ENCODE data around the gene MSH2.
A peak's percentile ranks its signal among the peaks of the same experiment; 100 is the strongest.

The MSH2 gene

DNA sequence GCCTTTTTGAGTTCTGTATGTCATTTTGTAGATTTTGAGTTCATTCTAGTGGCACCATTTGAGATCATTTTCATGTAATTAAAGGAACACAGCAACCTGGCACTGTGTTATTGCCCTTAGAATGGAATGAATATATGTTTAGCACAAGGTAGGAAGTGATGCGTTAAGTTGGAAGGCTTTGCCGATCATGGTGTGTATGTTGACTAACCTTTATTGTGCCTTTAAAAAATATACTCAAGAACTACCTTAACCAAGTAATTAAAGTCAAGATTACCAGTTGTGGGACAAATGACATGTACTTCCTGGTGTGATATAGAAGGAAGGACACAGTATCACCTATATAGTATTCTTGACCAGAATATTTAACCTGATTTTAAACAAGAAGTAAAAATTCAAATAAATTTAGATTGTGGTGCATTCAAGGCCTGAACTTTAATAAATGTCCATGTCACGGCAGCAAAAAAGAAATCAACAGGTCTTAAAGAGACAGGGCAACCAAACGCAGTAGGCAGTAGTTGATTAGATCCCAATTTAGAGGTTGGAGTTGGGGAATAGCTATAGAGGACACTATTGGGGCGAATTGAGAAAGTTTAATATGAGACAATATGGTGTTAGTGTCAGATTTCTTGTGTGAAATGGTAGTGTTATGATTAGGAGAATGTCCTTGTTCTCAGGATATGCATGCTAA lies 68.6 kb downstream of the MSH2 start:
- TF ChIP-seq, protein P1, sequence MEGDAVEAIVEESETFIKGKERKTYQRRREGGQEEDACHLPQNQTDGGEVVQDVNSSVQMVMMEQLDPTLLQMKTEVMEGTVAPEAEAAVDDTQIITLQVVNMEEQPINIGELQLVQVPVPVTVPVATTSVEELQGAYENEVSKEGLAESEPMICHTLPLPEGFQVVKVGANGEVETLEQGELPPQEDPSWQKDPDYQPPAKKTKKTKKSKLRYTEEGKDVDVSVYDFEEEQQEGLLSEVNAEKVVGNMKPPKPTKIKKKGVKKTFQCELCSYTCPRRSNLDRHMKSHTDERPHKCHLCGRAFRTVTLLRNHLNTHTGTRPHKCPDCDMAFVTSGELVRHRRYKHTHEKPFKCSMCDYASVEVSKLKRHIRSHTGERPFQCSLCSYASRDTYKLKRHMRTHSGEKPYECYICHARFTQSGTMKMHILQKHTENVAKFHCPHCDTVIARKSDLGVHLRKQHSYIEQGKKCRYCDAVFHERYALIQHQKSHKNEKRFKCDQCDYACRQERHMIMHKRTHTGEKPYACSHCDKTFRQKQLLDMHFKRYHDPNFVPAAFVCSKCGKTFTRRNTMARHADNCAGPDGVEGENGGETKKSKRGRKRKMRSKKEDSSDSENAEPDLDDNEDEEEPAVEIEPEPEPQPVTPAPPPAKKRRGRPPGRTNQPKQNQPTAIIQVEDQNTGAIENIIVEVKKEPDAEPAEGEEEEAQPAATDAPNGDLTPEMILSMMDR (IDR thresholded peaks at IDR 0.05; ENCODE audit: low read depth, low read length) = no peak
- DNase-seq (ENCODE audit: low read depth in 2 of 2) = no peak
- H3K4me3 ChIP-seq (replicated peaks in 1 of 2; ENCODE audit: low read depth in 2 of 2, low read length in 2 of 2) = no peak overlapping the region

DNA sequence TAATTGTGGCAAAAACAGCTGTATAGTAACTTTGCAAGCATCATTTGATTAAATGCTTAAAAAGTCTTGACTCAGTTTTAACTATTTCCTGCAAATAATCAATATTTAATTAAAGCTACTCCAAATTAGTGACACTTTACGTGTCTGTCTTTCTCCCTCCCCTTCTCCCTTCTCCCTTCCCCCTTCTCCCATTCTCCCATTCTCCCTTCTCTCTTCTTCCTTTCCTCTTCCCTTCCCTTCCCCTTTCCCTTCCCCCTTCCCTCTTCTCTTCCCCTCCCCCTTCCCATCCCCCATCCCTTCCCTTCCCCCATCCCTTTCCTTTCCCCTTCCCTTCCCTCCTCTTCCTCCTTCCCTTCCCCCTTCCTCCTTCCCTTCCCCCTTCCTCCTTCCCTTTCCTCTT lies 76.9 kb downstream of the MSH2 start:
- TF ChIP-seq, protein P1 (IDR thresholded peaks at IDR 0.05; ENCODE audit: low read depth, low read length) = no peak
- DNase-seq (ENCODE audit: low read depth in 2 of 2) = no peak
- no peak overlapping the region for H3K4me3 ChIP-seq (replicated peaks in 1 of 2; ENCODE audit: low read depth in 2 of 2, low read length in 2 of 2)

DNA sequence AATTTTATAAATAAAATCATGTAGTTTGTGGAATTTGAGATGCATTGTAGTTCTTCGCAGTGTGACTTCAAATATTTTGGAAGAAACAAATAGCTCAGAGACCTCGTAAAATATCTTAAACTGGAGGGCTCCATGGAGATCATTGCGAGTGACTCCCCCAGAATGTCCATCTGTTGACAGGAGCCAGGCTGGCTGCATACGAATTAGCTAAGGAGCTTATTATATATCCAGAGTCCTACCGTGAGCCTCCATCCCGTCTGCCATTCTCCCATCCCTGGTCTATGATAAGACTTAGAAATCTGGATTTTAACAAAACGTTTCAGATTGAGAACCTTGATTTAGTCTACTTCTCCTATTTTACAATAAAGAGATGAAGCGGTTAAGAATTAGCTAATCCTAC lies 80.2 kb downstream of the MSH2 start:
- DNase-seq (ENCODE audit: low read depth in 2 of 2) = no peak
- TF ChIP-seq, protein P1 (IDR thresholded peaks at IDR 0.05; ENCODE audit: low read depth, low read length) = no peak
- H3K4me3 ChIP-seq (replicated peaks in 1 of 2; ENCODE audit: low read depth in 2 of 2, low read length in 2 of 2) = no peak overlapping the region

DNA sequence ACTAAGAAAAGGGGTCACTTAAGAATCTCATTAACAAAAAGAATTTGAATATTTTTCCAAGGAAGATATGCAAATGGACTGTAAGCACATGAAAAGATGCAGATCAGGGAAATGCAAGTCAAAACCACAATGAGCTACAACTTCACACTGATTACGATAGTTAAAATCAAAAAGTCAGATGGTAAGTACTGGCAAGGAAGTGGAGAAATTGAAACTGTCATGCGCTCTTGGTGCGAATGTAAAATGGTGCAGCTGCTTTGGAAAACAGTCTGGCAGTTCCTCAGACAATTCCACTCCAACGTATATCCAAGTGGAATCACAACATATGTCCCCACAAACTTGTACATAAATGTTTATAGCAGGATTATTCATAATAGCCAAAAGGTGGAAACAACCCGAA lies 81.4 kb downstream of the MSH2 start:
- TF ChIP-seq, protein P1 (IDR thresholded peaks at IDR 0.05; ENCODE audit: low read depth, low read length) = no peak
- no peak for DNase-seq (ENCODE audit: low read depth in 2 of 2)
- no peak overlapping the region for H3K4me3 ChIP-seq (replicated peaks in 1 of 2; ENCODE audit: low read depth in 2 of 2, low read length in 2 of 2)

DNA sequence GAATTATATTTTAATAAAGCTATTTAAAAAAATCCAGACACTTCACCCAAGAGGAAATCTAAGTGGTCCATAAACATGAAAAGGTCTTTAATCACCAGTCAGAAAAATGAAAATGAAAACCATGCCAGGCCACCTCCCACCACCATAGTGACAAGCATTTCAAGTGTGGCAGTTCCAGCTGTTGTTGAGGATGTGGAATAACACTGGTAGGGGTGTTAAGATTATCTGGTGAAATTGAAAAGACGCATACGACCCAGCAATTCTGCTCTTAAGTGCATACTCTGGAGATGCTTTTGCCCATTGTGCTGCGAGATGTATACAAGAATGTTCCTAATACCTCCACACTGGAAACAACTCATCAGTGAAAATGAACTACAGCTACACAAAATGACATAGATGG lies 82.2 kb downstream of the MSH2 start:
- TF ChIP-seq, protein P1 (IDR thresholded peaks at IDR 0.05; ENCODE audit: low read depth, low read length) = no peak
- no peak overlapping the region for H3K4me3 ChIP-seq (replicated peaks in 1 of 2; ENCODE audit: low read depth in 2 of 2, low read length in 2 of 2)
- no peak for DNase-seq (ENCODE audit: low read depth in 2 of 2)

DNA sequence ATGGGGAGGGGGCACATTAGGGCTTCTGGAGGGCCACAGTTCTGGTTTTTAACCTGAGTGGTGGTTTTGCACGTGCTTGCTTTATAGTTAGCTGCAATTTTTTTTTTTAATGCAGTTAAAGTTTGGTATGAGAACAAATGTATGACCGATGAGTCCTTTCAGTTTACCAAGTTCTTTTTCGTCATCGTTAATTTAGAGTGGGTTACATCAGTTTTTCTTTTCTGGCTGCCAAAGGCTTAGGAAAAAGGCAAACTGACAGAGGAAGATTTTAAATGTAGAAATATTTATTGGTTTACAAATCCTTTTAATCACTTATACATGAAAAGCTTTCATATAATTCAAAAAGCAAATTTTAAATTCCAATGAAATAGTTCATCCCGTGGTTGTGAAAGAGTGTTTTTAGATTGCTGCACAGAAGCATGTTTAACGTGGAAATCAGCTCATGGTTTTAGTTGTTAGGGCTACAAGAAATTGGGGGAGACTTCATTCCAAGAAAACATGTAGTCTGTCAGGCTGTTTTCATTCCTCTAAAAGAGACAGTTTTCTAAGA lies 82.9 kb downstream of the MSH2 start:
- TF ChIP-seq, protein P1 (IDR thresholded peaks at IDR 0.05; ENCODE audit: low read depth, low read length) = no peak
- no peak overlapping the region for H3K4me3 ChIP-seq (replicated peaks in 1 of 2; ENCODE audit: low read depth in 2 of 2, low read length in 2 of 2)
- peak in 1 of 2 donors; percentile 29 for DNase-seq (ENCODE audit: low read depth in 2 of 2)

Data from cardiac fibroblast (primary cell).